Testis (tissue), 3 donors: Measurements from ENCODE around the gene H2AZ2. TPM values are rescaled to one million over a fixed set of nuclear protein-coding genes. Genes with fewer than 3 reads are reported as not detected.
"Not testable (repeated sequence)": the region's sequence is repeated elsewhere in the genome, so short reads cannot be mapped to it uniquely, and the experiment has no call there.

Experiments used
- DNase-seq: peaks from one replicate; pipeline ENCODE4 v3.0.0-alpha.2; 2019
- H3K27ac ChIP-seq, 2 donors: fragments of 200-600 bp; sonication (generic); one replicate each; pipeline ENCODE4 v1.5.1; 2019
- H3K27me3 ChIP-seq: fragments of 200-600 bp; sonication (generic); one replicate; pipeline ENCODE4 v1.5.1; 2019
- H3K36me3 ChIP-seq: fragments of 200-600 bp; sonication (generic); one replicate; pipeline ENCODE4 v1.5.1; 2017; ENCODE audit warnings: low read depth; ENCODE audit errors: missing control alignments
- H3K4me1 ChIP-seq: fragments of 200-600 bp; sonication (generic); one replicate; pipeline ENCODE4 v1.5.1; 2019
- H3K4me3 ChIP-seq, 2 donors: fragments of 200-600 bp; sonication (generic); one replicate each; pipeline ENCODE4 v1.5.1; 2017 to 2019
- H3K9me3 ChIP-seq: fragments of 200-600 bp; sonication (generic); one replicate; pipeline ENCODE4 v1.5.1; 2017
- POLR2A ChIP-seq: fragments of 450-650 bp; IDR thresholded peaks from one replicate; pipeline ENCODE4 v1.6.1; 2017; ENCODE audit warnings: antibody characterized with exemption, mild to moderate bottlenecking, moderate library complexity
- WGBS, 2 donors: methylation state at CpG; one replicate each; pipeline ENCODE4 v1.1.5; 2018; 5-methylcytosine and 5-hydroxymethylcytosine counted together
- intact Hi-C: fragments of 100-400 bp; cut with DNase I; formaldehyde crosslinking; loops from one replicate; pipeline ENCODE4 v1.15.1; 2023; ENCODE audit warnings: low total_unique reads
- polyA plus RNA-seq: library from polyadenylated mRNA; stranded (reverse); fragments of 350-450 nt; fragmentation: Illumina TruSeq; extraction: RNeasy Lipid Tissue Mini Kit (QIAGEN cat#74804); gene quantifications from one replicate; pipeline ENCODE4 v1.2.3, GENCODE V29; 2014; ENCODE audit warnings: low read depth, low replicate concordance; ENCODE audit not compliant: insufficient read depth
- total RNA-seq, 2 donors: library from RNA; depleted of rRNA; stranded (reverse); fragments of >200 nt; gene quantifications; one replicate each; pipeline ENCODE4 v1.2.3, GENCODE V29; 2016
- TF ChIP-seq, protein P1 (sequence below), 3 experiments: fragments of 450-650 bp in 2 of 3; fragments of 200-600 bp in 1 of 3; sonication (generic) in 1 of 3; IDR thresholded peaks; one replicate each; pipeline ENCODE4 v1.5.1; 2016 to 2019; ENCODE audit warnings: antibody characterized with exemption in 3 of 3, mild to moderate bottlenecking in 2 of 3, moderate library complexity in 1 of 3

The H2AZ2 gene
- total and polyA plus RNA-seq, 3 donors from 2014 or later: 77.2 to 154 (median 103) TPM

DNA sequence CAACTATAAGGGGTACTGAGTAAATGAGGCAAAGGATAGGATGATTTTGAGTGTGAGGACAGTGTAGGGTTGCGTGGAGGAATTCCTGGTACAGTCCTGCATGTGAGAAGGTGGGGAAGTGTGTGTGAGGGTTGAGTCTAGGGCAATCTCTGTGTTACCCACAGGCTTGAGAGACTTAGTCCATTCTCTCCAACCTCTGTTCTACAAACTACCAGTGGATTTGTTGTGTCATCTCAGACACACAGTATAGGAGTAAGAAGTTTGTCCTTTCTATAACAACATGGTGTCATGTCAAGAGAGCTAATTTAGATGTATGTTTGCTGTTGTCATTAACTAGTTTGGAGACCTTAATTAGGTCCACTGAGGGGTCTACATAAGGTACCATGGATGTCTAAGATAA lies 24.9 kb upstream of the H2AZ2 start:
- no peaks in the 10 kb centered on the region for H3K27me3 ChIP-seq
- no peak overlapping the region for H3K4me3 ChIP-seq
- no peaks in the 10 kb centered on the region for H3K9me3 ChIP-seq
- WGBS, 2 donors: 94 to 97% methylated on average over 1 of the region's 1 CpG
- no peaks in the 10 kb centered on the region for H3K36me3 ChIP-seq
- intact Hi-C loops: no loop called here
- no peaks in the 10 kb centered on the region for H3K4me1 ChIP-seq
- TF ChIP-seq, protein P1, sequence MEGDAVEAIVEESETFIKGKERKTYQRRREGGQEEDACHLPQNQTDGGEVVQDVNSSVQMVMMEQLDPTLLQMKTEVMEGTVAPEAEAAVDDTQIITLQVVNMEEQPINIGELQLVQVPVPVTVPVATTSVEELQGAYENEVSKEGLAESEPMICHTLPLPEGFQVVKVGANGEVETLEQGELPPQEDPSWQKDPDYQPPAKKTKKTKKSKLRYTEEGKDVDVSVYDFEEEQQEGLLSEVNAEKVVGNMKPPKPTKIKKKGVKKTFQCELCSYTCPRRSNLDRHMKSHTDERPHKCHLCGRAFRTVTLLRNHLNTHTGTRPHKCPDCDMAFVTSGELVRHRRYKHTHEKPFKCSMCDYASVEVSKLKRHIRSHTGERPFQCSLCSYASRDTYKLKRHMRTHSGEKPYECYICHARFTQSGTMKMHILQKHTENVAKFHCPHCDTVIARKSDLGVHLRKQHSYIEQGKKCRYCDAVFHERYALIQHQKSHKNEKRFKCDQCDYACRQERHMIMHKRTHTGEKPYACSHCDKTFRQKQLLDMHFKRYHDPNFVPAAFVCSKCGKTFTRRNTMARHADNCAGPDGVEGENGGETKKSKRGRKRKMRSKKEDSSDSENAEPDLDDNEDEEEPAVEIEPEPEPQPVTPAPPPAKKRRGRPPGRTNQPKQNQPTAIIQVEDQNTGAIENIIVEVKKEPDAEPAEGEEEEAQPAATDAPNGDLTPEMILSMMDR (IDR thresholded peaks at IDR 0.05): no peak
- no peak for TF ChIP-seq POLR2A
- H3K27ac ChIP-seq: no peak overlapping the region
- DNase-seq: no peak

DNA sequence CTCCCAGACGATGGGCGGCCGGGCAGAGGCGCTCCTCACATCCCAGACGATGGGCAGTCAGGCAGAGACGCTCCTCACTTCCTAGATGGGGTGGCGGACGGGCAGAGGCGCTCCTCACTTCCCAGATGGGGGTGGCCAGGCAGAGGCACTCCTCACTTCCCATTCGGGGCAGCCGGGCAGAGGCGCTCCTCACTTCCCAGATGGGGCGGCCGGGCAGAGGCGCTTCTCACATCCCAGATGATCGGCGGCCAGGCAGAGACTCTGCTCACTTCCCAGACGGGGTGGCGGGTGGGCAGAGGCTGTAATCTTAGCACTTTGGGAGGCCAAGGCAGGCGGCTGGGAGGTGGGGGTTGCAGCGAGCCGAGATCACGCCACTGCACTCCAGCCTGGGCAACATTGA lies 24.0 kb upstream of the H2AZ2 start:
- H3K36me3 ChIP-seq, H3K27ac ChIP-seq, H3K9me3 ChIP-seq, H3K27me3 ChIP-seq, H3K4me1 ChIP-seq, intact Hi-C loops, DNase-seq, H3K4me3 ChIP-seq: not testable (repeated sequence)
- WGBS, 2 donors: 89% methylated on average over 11 to 23 of the region's 23 CpGs

DNA sequence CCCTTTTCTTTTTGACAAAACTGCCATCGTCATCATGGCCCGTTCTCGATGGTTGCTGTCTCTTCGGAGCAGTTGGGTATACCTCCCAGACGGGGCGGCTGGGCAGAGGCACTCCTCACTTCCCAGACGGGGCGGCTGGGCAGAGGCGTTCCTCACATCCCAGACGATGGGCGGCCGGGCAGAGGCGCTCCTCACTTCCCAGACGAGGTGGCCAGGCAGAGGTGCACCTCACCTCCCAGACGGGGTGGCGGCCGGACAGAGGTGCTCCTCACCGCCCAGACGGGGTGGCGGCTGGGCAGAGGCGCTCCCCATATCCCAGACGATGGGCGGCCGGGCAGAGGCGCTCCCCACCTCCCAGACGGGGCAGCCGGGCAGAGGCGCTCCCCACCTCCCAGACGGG lies 22.9 kb upstream of the H2AZ2 start:
- 86 to 92% methylated on average over 8 to 14 of the region's 29 CpGs for WGBS, 2 donors

DNA sequence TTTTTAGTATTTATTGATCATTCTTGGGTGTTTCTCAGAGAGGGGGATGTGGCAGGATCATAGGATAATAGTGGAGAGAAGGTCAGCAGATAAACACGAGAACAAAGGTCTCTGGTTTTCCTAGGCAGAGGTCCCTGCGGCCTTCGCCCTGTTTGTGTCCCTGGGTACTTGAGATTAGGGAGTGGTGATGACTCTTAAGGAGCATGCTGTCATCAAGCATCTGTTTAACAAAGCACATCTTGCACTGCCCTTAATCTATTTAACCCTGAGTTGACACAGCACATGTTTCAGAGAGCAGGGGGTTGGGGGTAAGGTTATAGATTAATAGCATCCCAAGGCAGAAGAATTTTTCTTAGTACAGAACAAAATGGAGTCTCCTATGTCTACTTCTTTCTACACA lies 22.4 kb upstream of the H2AZ2 start:
- WGBS, 2 donors: 63 to 69% methylated on average over 3 of the region's 3 CpGs
- H3K27ac ChIP-seq, H3K36me3 ChIP-seq, H3K27me3 ChIP-seq, H3K9me3 ChIP-seq, H3K4me3 ChIP-seq, DNase-seq, H3K4me1 ChIP-seq, intact Hi-C loops: not testable (repeated sequence)

More for the DNA sequence above, 22.9 kb upstream of the H2AZ2 start:
- intact Hi-C loops, H3K36me3 ChIP-seq, H3K9me3 ChIP-seq, H3K27ac ChIP-seq, H3K4me3 ChIP-seq, H3K27me3 ChIP-seq, DNase-seq, H3K4me1 ChIP-seq: not testable (repeated sequence)

DNA sequence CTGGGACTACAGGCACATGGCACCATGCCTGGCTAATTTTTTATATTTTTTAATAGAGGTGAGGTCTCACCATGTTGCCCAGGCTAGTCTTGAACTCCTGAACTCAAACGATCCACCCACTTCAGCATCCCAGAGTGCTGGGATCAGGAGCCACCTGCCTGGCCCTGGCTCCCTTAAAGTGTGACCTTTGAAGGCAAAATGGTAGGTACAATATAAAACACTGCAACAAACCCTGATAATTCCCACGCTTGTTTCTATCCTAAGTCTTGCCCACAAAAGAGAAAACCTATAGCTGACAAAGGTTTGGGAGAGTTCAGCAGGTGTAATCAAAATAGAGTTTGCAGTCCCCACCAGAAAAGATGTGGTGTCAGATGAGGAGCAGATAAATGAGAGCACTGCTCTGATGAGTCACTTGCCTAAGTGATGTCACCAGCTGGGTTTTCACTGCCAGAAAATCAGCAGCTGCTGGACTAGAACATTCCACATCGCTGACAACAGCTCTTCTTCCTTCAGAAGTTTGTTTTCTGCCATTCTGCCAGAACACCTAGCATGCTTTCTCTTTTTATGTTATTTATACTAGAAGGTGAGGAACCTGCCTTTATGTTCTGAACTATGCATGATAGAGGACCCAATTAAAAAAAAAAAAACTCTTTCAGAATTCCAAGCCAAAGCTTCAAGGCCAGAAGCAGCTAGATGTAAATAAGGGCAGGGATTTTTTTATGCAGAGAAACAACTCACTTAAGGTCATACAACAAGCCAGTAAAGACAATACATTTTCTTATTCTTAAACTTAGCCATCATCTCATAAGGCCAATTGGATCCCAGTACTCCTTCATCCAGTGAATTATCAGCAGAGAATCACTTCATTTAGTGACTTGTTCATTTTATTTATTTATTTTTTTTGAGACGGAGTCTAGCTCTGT lies 19.4 kb upstream of the H2AZ2 start:
- intact Hi-C loops: no loop called here
- no peak overlapping the region for H3K4me3 ChIP-seq
- WGBS, 2 donors: 68 to 70% methylated on average over 4 of the region's 4 CpGs
- no peaks in the 10 kb centered on the region for H3K36me3 ChIP-seq
- H3K27ac ChIP-seq: no peak overlapping the region
- H3K4me1 ChIP-seq: no peaks in the 10 kb centered on the region
- TF ChIP-seq, protein P1 (IDR thresholded peaks at IDR 0.05): no peak
- TF ChIP-seq POLR2A: no peak
- no peaks in the 10 kb centered on the region for H3K27me3 ChIP-seq
- no peaks in the 10 kb centered on the region for H3K9me3 ChIP-seq
- DNase-seq: no peak

DNA sequence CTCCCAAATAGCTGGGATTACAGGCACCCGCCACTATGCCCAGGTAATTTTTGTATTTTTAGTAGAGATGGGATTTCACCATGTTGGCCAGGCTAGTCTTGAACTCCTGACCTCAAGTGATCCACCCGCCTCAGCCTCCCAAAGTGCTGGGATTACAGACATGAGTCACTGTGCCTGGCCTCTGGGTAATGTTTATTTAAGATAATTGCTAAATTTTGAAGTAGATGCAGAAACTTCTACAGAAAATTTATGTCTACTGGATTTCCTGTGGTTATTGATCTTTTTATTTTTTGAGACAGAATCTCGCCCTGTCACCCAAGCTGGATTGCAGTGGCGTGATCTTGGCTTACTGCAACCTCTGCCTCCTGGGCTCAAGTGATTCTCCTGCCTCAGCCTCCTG lies 14.1 kb upstream of the H2AZ2 start:
- intact Hi-C loops, H3K27ac ChIP-seq, H3K36me3 ChIP-seq, H3K4me1 ChIP-seq, H3K9me3 ChIP-seq, DNase-seq, H3K27me3 ChIP-seq, H3K4me3 ChIP-seq: not testable (repeated sequence)
- 82 to 85% methylated on average over 4 of the region's 4 CpGs for WGBS, 2 donors

DNA sequence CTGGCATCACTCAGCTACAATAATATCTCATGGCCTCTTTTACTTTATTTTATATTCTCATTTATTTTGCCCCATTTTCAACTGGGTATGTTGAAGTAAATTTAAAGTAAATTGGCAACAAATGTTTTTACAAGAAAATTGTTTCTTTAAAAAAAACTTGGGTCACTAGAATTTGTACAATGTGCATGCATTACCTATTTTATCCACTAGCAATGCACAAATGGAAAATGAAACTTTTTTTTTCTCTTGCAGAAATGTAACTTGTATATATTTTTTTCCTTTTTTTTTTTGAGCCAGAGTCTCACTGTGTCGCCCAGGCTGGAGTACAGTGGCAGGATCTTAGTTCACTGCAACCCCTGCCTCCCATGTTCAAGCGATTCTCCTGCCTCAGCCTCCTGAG lies 10.3 kb upstream of the H2AZ2 start:
- 69 to 71% methylated on average over 2 of the region's 2 CpGs for WGBS, 2 donors
- Histone ChIP-seq H3K27ac (no peak overlapping the region), H3K27me3 (no peaks in the 10 kb centered on the region), H3K4me1 (no peaks in the 10 kb centered on the region), H3K4me3 (no peak overlapping the region), H3K9me3 (no peaks in the 10 kb centered on the region), H3K36me3 (no peaks in the 10 kb centered on the region)
- intact Hi-C loops: loop anchor here (10.0 kb wide), 1 partner anchor 277 kb away; no protein-coding TSS in a partner anchor
- TF ChIP-seq, protein P1 (IDR thresholded peaks at IDR 0.05): peak in 2 of 3 experiments; percentile 16 to 54
- no peak for TF ChIP-seq POLR2A
- no peak for DNase-seq
